ENCODE data around the gene F2.

The F2 gene

GRCh38 chr11:46743693-46744339 lies 24.8 kb downstream of the F2 start:
- DNase-seq (ENCODE audit: low read depth), result peak; percentile 94
- TF ChIP-seq CTCF (conservative IDR thresholded peaks at IDR 0.05; ENCODE audit: low read depth, low read length), result peak; percentile 3

GRCh38 chr11:46745328-46745727 lies 26.3 kb downstream of the F2 start:
- DNase-seq (ENCODE audit: low read depth), result no peak
- H3K4me3 ChIP-seq (ENCODE audit: low read depth, low read length), result no peak overlapping the region
- TF ChIP-seq CTCF (conservative IDR thresholded peaks at IDR 0.05; ENCODE audit: low read depth, low read length), result no peak

More at GRCh38 chr11:46743693-46744339, 24.8 kb downstream of the F2 start:
- no peak overlapping the region for H3K4me3 ChIP-seq (ENCODE audit: low read depth, low read length)

- no peak overlapping the region for H3K4me3 ChIP-seq (ENCODE audit: low read depth, low read length)
- DNase-seq (ENCODE audit: low read depth), result no peak
- TF ChIP-seq CTCF (conservative IDR thresholded peaks at IDR 0.05; ENCODE audit: low read depth, low read length), result no peak
These were observed 27.0 kb downstream of the F2 start for GRCh38 chr11:46745995-46746394.

GRCh38 chr11:46747150-46747549 lies 28.1 kb downstream of the F2 start:
- H3K4me3 ChIP-seq (ENCODE audit: low read depth, low read length), result no peak overlapping the region
- TF ChIP-seq CTCF (conservative IDR thresholded peaks at IDR 0.05; ENCODE audit: low read depth, low read length), result no peak
- DNase-seq (ENCODE audit: low read depth), result no peak

GRCh38 chr11:46755962-46756361 lies 36.9 kb downstream of the F2 start:
- DNase-seq (ENCODE audit: low read depth), result no peak
- H3K4me3 ChIP-seq (ENCODE audit: low read depth, low read length), result no peak overlapping the region
- no peak for TF ChIP-seq CTCF (conservative IDR thresholded peaks at IDR 0.05; ENCODE audit: low read depth, low read length)

- no peak for DNase-seq (ENCODE audit: low read depth)
- no peak overlapping the region for H3K4me3 ChIP-seq (ENCODE audit: low read depth, low read length)
- no peak for TF ChIP-seq CTCF (conservative IDR thresholded peaks at IDR 0.05; ENCODE audit: low read depth, low read length)
These were observed 40.2 kb downstream of the F2 start for GRCh38 chr11:46759196-46759595.

GRCh38 chr11:46760429-46761128 lies 41.6 kb downstream of the F2 start:
- H3K4me3 ChIP-seq (ENCODE audit: low read depth, low read length), result no peak overlapping the region
- no peak for DNase-seq (ENCODE audit: low read depth)
- TF ChIP-seq CTCF (conservative IDR thresholded peaks at IDR 0.05; ENCODE audit: low read depth, low read length), result no peak

Measured in choroid plexus epithelial cell (primary cell).